GM21737 (cell line): ENCODE results near the gene NAA30.
"Not testable (repeated sequence)": the region's sequence is repeated elsewhere in the genome, so short reads cannot be mapped to it uniquely, and the experiment has no call there.

Source experiments
- ATAC-seq: cut with Tn5 transposase; IDR thresholded peaks from one replicate; pipeline ENCODE4 v1.9.1; 2021; ENCODE audit warnings: mild to moderate bottlenecking, moderate library complexity; ENCODE audit not compliant: unreplicated experiment

Gene NAA30

GRCh38 chr14:57390037-57390805, at the start of gene NAA30:
Gene NAA30, plus strand, starts transcription at chr14:57390586. Its CDS starts 372 bp downstream, at chr14:57390958.
- ATAC-seq = peak; percentile 83

- ATAC-seq = not testable (repeated sequence)
These were observed 46.7 kb upstream of the NAA30 start for GRCh38 chr14:57343545-57344297.

- ATAC-seq = no peak
These were observed 45.3 kb upstream of the NAA30 start for GRCh38 chr14:57345106-57345505.

GRCh38 chr14:57346741-57347140, 43.6 kb upstream of the NAA30 start:
- no peak for ATAC-seq

- no peak for ATAC-seq
These were observed 37.8 kb upstream of the NAA30 start for GRCh38 chr14:57352396-57353170.

GRCh38 chr14:57355081-57355800, 35.1 kb upstream of the NAA30 start:
- no peak for ATAC-seq

- ATAC-seq = no peak
These were observed 28.0 kb upstream of the NAA30 start for GRCh38 chr14:57362361-57362760.

GRCh38 chr14:57364659-57365450, 25.5 kb upstream of the NAA30 start:
- no peak for ATAC-seq

GRCh38 chr14:57370187-57370586, 20.2 kb upstream of the NAA30 start:
- ATAC-seq = not testable (repeated sequence)

GRCh38 chr14:57371013-57371412, 19.4 kb upstream of the NAA30 start:
- ATAC-seq = no peak

GRCh38 chr14:57375156-57375555, 15.2 kb upstream of the NAA30 start:
- no peak for ATAC-seq

- ATAC-seq = no peak
These were observed 11.7 kb upstream of the NAA30 start for GRCh38 chr14:57378661-57379060.

- no peak for ATAC-seq
These were observed 9.5 kb upstream of the NAA30 start for GRCh38 chr14:57380935-57381334.

- ATAC-seq = no peak
These were observed 8.1 kb upstream of the NAA30 start for GRCh38 chr14:57382283-57382682.

GRCh38 chr14:57383125-57383745, 7.2 kb upstream of the NAA30 start:
- ATAC-seq = no peak

GRCh38 chr14:57388067-57388466, 2.3 kb upstream of the NAA30 start:
- no peak for ATAC-seq

- ATAC-seq = peak; percentile 0
These were observed 745 bp upstream of the NAA30 start for GRCh38 chr14:57389646-57390036.

GRCh38 chr14:57390806-57391516, 575 bp downstream of the NAA30 start:
- ATAC-seq = peak; percentile 36
